Body of pancreas (tissue), 4 donors: Measurements from ENCODE around the gene PHF3. TPM values are rescaled to one million over a fixed set of nuclear protein-coding genes. Genes with fewer than 3 reads are reported as not detected.

ENCODE experiments used
- ATAC-seq: fragments of 150-250 bp; one replicate; pipeline ENCODE4 v1.9.1; 2016
- DNase-seq, 4 donors: peaks; one replicate each; pipeline ENCODE4 v3.0.0-alpha.2; 2019
- H3K27ac ChIP-seq, 4 donors: fragments of 200-600 bp; sonication (generic); 1 replicate in 3 of 4; 2 replicates in 1 of 4; pipeline versions ENCODE4 v1.5.1 to v1.6.1; 2016 to 2019; ENCODE audit warnings: mild to moderate bottlenecking in 1 of 4, mixed read lengths in 1 of 4, moderate library complexity in 1 of 4
- H3K27me3 ChIP-seq, 2 donors: fragments of 200-600 bp; sonication (generic); one replicate each; pipeline ENCODE4 v1.6.0; 2016; ENCODE audit warnings: mild to moderate bottlenecking in 1 of 2
- H3K36me3 ChIP-seq, 2 donors: fragments of 200-600 bp; sonication (generic); replicated peaks in 1 of 2; 2 replicates each; pipeline ENCODE4 v1.5.1; 2016; ENCODE audit warnings: low read depth in 2 of 2; ENCODE audit not compliant: insufficient read depth in 1 of 2
- H3K4me1 ChIP-seq: fragments of 200-600 bp; sonication (generic); one replicate; pipeline ENCODE4 v1.6.0; 2016
- H3K4me3 ChIP-seq, 2 donors: fragments of 200-600 bp; sonication (generic); 1 replicate in 1 of 2; 2 replicates in 1 of 2; pipeline ENCODE4 v1.5.1; 2016 to 2019
- H3K9me3 ChIP-seq, 3 donors: fragments of 200-600 bp; sonication (generic); 1 replicate in 2 of 3; 2 replicates in 1 of 3; pipeline ENCODE4 v1.5.1; 2016
- CTCF ChIP-seq, 7 experiments: fragments of 450-650 bp in 4 of 7; fragments of 200-600 bp in 3 of 7; sonication (generic) in 3 of 7; IDR thresholded peaks; one replicate each; pipeline ENCODE4 v1.5.1; 2016 to 2019; ENCODE audit warnings: antibody characterized with exemption in 7 of 7
- POLR2A ChIP-seq, 3 donors: fragments of 450-650 bp; IDR thresholded peaks; one replicate each; pipeline ENCODE4 v1.6.1; 2016; ENCODE audit warnings: antibody characterized with exemption in 3 of 3, mild to moderate bottlenecking in 2 of 3
- WGBS, 2 donors: methylation state at CpG; one replicate each; pipeline ENCODE4 v1.1.5; 2017; 5-methylcytosine and 5-hydroxymethylcytosine counted together
- intact Hi-C: fragments of 100-400 bp; cut with DNase I; formaldehyde crosslinking; loops from one replicate; pipeline ENCODE4 v1.15.1; 2023
- total RNA-seq, 2 donors: library from RNA; depleted of rRNA; stranded (reverse); fragments of >200 nt; gene quantifications; one replicate each; pipeline ENCODE4 v1.1.0, GENCODE V29; 2016

The PHF3 gene
- total RNA-seq, 2 donors from 2014 or later = 40.9 to 55.0 TPM

- no peak overlapping the region for H3K27ac ChIP-seq
- no peaks in the 10 kb centered on the region for H3K4me1 ChIP-seq
- TF ChIP-seq CTCF (IDR thresholded peaks at IDR 0.05) = no peak
- no peak for TF ChIP-seq POLR2A (IDR thresholded peaks at IDR 0.05)
- no peak for ATAC-seq
- DNase-seq = no peak
- 25 to 37% methylated on average over 1 of the region's 1 CpG for WGBS, 2 donors
- no peaks in the 10 kb centered on the region for H3K27me3 ChIP-seq
- H3K4me3 ChIP-seq = no peak overlapping the region
- H3K36me3 ChIP-seq = no peaks in the 10 kb centered on the region
- H3K9me3 ChIP-seq = no peaks in the 10 kb centered on the region
- intact Hi-C loops = no loop called here
Measured at GRCh38 chr6:63610944-63611343, 24.7 kb upstream of the PHF3 start.

- Histone ChIP-seq H3K4me1 (no peaks in the 10 kb centered on the region), H3K36me3 (no peaks in the 10 kb centered on the region), H3K27me3 (no peaks in the 10 kb centered on the region), H3K4me3 (no peak overlapping the region), H3K27ac (no peak overlapping the region), H3K9me3 (no peaks in the 10 kb centered on the region)
- TF ChIP-seq CTCF (IDR thresholded peaks at IDR 0.05) (no peak), POLR2A (IDR thresholded peaks at IDR 0.05) (no peak)
- DNase-seq (no peak), ATAC-seq (no peak)
- 95 to 100% methylated on average over 1 of the region's 1 CpG for WGBS, 2 donors
- intact Hi-C loops = no loop called here
Measured at GRCh38 chr6:63611560-63611959, 24.0 kb upstream of the PHF3 start.

- no peaks in the 10 kb centered on the region for H3K36me3 ChIP-seq
- no peaks in the 10 kb centered on the region for H3K9me3 ChIP-seq
- intact Hi-C loops = no loop called here
- no peaks in the 10 kb centered on the region for H3K27me3 ChIP-seq
- DNase-seq = no peak
- ATAC-seq = no peak
- no peak for TF ChIP-seq POLR2A (IDR thresholded peaks at IDR 0.05)
- TF ChIP-seq CTCF (IDR thresholded peaks at IDR 0.05) = no peak
- H3K4me3 ChIP-seq = no peak overlapping the region
- no peaks in the 10 kb centered on the region for H3K4me1 ChIP-seq
- 90 to 95% methylated on average over 1 of the region's 1 CpG for WGBS, 2 donors
- no peak overlapping the region for H3K27ac ChIP-seq
Measured at GRCh38 chr6:63615590-63615989, 20.0 kb upstream of the PHF3 start.

- Histone ChIP-seq H3K9me3 (no peaks in the 10 kb centered on the region), H3K36me3 (no peaks in the 10 kb centered on the region), H3K4me3 (no peak overlapping the region), H3K27ac (no peak overlapping the region), H3K4me1 (no peaks in the 10 kb centered on the region), H3K27me3 (no peaks in the 10 kb centered on the region)
- ATAC-seq (no peak), DNase-seq (no peak)
- intact Hi-C loops = no loop called here
- WGBS, 2 donors = 43 to 44% methylated on average over 2 of the region's 2 CpGs
- TF ChIP-seq POLR2A (IDR thresholded peaks at IDR 0.05) = no peak
- TF ChIP-seq CTCF (IDR thresholded peaks at IDR 0.05) = no peak
Measured at GRCh38 chr6:63624091-63624490, 11.5 kb upstream of the PHF3 start.

- Histone ChIP-seq H3K27ac (no peak overlapping the region), H3K36me3 (no peaks in the 10 kb centered on the region), H3K9me3 (no peaks in the 10 kb centered on the region), H3K4me3 (no peak overlapping the region), H3K4me1 (peaks cover 6% of the 10 kb centered on the region), H3K27me3 (no peaks in the 10 kb centered on the region)
- intact Hi-C loops = no loop called here
- DNase-seq = no peak
- TF ChIP-seq POLR2A (IDR thresholded peaks at IDR 0.05) = no peak
- TF ChIP-seq CTCF (IDR thresholded peaks at IDR 0.05) = no peak
- WGBS, 2 donors = 71 to 83% methylated on average over 1 of the region's 1 CpG
- ATAC-seq = no peak
Measured at GRCh38 chr6:63630466-63630865, 5.1 kb upstream of the PHF3 start.
